ENCODE data around the gene SMIM33.
"Not testable (repeated sequence)": the region's sequence is repeated elsewhere in the genome, so short reads cannot be mapped to it uniquely, and the experiment has no call there.

DNA sequence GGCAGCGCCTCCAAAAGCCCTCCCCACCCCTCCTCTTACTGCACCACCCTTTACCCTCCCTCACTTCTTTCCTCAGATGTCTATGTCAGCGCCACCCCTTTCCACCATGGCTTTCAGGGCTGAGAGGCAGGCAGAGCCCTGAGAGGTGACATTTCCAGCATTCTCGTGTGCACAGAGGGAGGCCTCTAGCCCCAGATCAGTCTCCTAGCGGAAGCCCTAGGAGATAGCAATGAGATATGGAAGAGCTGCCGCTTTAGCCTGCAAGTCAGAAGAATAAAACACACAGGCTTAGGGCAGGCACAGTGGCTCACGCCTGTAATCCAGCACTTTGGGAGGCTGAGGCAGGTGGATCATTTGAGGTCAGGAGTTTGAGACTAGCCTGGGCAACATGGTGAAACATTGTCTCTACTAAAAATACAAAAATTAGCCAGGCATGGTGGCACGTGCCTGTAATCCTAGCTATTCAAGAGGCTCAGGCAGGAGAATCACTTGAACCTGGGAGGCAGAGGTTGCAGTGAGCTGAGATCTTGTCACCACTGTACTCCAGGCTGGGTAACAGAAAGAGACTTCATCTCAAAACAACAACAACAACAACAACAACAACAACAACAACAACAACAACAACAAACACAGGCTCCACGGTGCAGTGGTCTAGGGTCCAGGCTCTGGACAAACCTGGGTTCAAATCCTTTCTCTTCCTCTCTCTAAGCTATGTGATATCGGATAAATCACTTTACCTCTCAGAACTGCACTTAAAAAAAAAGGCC, 8.0 kb downstream of the SMIM33 start:
- TF ChIP-seq, protein P1, sequence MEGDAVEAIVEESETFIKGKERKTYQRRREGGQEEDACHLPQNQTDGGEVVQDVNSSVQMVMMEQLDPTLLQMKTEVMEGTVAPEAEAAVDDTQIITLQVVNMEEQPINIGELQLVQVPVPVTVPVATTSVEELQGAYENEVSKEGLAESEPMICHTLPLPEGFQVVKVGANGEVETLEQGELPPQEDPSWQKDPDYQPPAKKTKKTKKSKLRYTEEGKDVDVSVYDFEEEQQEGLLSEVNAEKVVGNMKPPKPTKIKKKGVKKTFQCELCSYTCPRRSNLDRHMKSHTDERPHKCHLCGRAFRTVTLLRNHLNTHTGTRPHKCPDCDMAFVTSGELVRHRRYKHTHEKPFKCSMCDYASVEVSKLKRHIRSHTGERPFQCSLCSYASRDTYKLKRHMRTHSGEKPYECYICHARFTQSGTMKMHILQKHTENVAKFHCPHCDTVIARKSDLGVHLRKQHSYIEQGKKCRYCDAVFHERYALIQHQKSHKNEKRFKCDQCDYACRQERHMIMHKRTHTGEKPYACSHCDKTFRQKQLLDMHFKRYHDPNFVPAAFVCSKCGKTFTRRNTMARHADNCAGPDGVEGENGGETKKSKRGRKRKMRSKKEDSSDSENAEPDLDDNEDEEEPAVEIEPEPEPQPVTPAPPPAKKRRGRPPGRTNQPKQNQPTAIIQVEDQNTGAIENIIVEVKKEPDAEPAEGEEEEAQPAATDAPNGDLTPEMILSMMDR (IDR thresholded peaks at IDR 0.05) = not testable (repeated sequence)
- TF ChIP-seq POLR2A (IDR thresholded peaks at IDR 0.05) = not testable (repeated sequence)

Data from right lobe of liver (tissue), 4 donors.